A673 (cell line): ENCODE measurements around the gene SINHCAF. TPM values are rescaled to one million over a fixed set of nuclear protein-coding genes. Genes with fewer than 3 reads are reported as not detected.

Source experiments
- BruUV-seq: library from RNA; stranded (reverse); fragments of 400-500 nt; replicated peaks from 2 replicates; lab custom pipeline; 2021; lab: Mats Ljungman, UMichigan
- CTCF ChIA-PET: fragments of 300-600 bp; sonication (Branson Sonifier 250); formaldehyde crosslinking; loops from one replicate; lab custom pipeline; 2022; ENCODE audit warnings: antibody characterized with exemption; lab: Charles Lee
- POLR2A ChIA-PET: fragments of 300-600 bp; sonication (Branson Sonifier 250); formaldehyde crosslinking; loops from one replicate; lab custom pipeline; 2022; ENCODE audit warnings: antibody characterized with exemption; ENCODE audit not compliant: low non-redundant PET; lab: Charles Lee
- DNase-seq: peaks from one replicate; pipeline ENCODE4 v3.0.0-alpha.2; 2015; ENCODE audit warnings: low spot score
- H3K27ac ChIP-seq: fragments of 200-600 bp; sonication (generic); 2 replicates; pipeline ENCODE4 v1.5.1; 2016; ENCODE audit warnings: mixed run types, low read depth, mild to moderate bottlenecking, mixed read lengths, antibody characterized with exemption, low read length; ENCODE audit not compliant: poor library complexity, severe bottlenecking
- H3K27me3 ChIP-seq: fragments of 200-600 bp; sonication (generic); replicated peaks from 2 replicates; pipeline ENCODE4 v1.6.1; 2017; ENCODE audit warnings: mixed run types, low read depth, mild to moderate bottlenecking, mixed read lengths, antibody characterized with exemption, low read length; ENCODE audit not compliant: insufficient read depth, poor library complexity
- H3K36me3 ChIP-seq: fragments of 200-600 bp; sonication (generic); 2 replicates; pipeline ENCODE4 v1.6.1; 2016; ENCODE audit warnings: mixed run types, mild to moderate bottlenecking, mixed read lengths, antibody characterized with exemption, low read length; ENCODE audit not compliant: insufficient read depth, poor library complexity, severe bottlenecking
- H3K4me1 ChIP-seq: fragments of 200-600 bp; sonication (generic); 2 replicates; pipeline ENCODE4 v1.6.1; 2017; ENCODE audit warnings: mixed run types, mild to moderate bottlenecking, mixed read lengths, antibody characterized with exemption, low read length; ENCODE audit not compliant: insufficient read depth, poor library complexity, severe bottlenecking
- H3K4me3 ChIP-seq: fragments of 200-600 bp; sonication (generic); 2 replicates; pipeline ENCODE4 v1.5.1; 2016; ENCODE audit warnings: low read depth, mixed run types, mild to moderate bottlenecking, mixed read lengths, low read length; ENCODE audit not compliant: poor library complexity, severe bottlenecking
- H3K9me3 ChIP-seq: fragments of 200-600 bp; sonication (generic); 2 replicates; pipeline ENCODE4 v1.6.1; 2016; ENCODE audit warnings: mixed run types, low read depth, mild to moderate bottlenecking, mixed read lengths, antibody characterized with exemption, low read length; ENCODE audit not compliant: poor library complexity, severe bottlenecking
- CTCF ChIP-seq: fragments of 300-800, 200-600 bp; sonication (generic); conservative IDR thresholded peaks from 2 replicates; pipeline ENCODE4 v1.5.1; 2017; ENCODE audit warnings: low read depth, mild to moderate bottlenecking, antibody characterized with exemption, low read length, moderate library complexity, mixed read lengths
- EZH2 ChIP-seq: fragments of 200-600 bp; sonication (generic); IDR thresholded peaks from 2 replicates; pipeline ENCODE4 v1.6.1; 2017; ENCODE audit warnings: borderline replicate concordance, low read depth, mild to moderate bottlenecking, mixed read lengths, antibody characterized with exemption, low read length; ENCODE audit not compliant: poor library complexity, severe bottlenecking
- intact Hi-C: fragments of 100-400 bp; cut with micrococcal nuclease; formaldehyde crosslinking; loops from one replicate; pipeline ENCODE4 v1.10.0; 2022; ENCODE audit not compliant: unreplicated experiment
- total RNA-seq: library from RNA; stranded (reverse); gene quantifications from 2 replicates; pipeline ENCODE4 v1.2.3, GENCODE V29; 2021

The SINHCAF gene
- total RNA-seq, 1 experiment from 2014 or later, result 137 TPM

- H3K9me3 ChIP-seq, result no peaks in the 10 kb centered on the region
- no peak for DNase-seq
- TF ChIP-seq EZH2 (no peak), CTCF (no peak)
- ChIA-PET CTCF (no interaction called here), POLR2A (no interaction called here)
- no peaks in the 10 kb centered on the region for H3K4me1 ChIP-seq
- intact Hi-C loops, result loop anchor here (1.0 kb wide), 1 partner anchor 10 kb away; no protein-coding TSS in a partner anchor
- no peaks in the 10 kb centered on the region for H3K27me3 ChIP-seq
- H3K27ac ChIP-seq, result no peak overlapping the region
- H3K4me3 ChIP-seq, result no peak overlapping the region
- H3K36me3 ChIP-seq, result no peaks in the 10 kb centered on the region
- no TSS peak for BruUV-seq
Observed at GRCh38 chr12:31362759-31363415, 36.9 kb upstream of the SINHCAF start.

GRCh38 chr12:31362115-31362758 is 36.3 kb upstream of the SINHCAF start:
- Histone ChIP-seq H3K9me3 (no peaks in the 10 kb centered on the region), H3K36me3 (no peaks in the 10 kb centered on the region), H3K27me3 (no peaks in the 10 kb centered on the region), H3K4me3 (no peak overlapping the region), H3K4me1 (no peaks in the 10 kb centered on the region), H3K27ac (no peak overlapping the region)
- no TSS peak for BruUV-seq
- no peak for DNase-seq
- intact Hi-C loops, result loop anchor here (1.0 kb wide), 1 partner anchor 11 kb away; no protein-coding TSS in a partner anchor
- TF ChIP-seq EZH2, result no peak
- TF ChIP-seq CTCF, result no peak
- POLR2A ChIA-PET, result no interaction called here
- CTCF ChIA-PET, result no interaction called here

GRCh38 chr12:31361730-31362114 is 35.8 kb upstream of the SINHCAF start:
- intact Hi-C loops, result loop anchor here (1.0 kb wide), 1 partner anchor 12 kb away; no protein-coding TSS in a partner anchor
- POLR2A ChIA-PET, result no interaction called here
- TF ChIP-seq CTCF, result no peak
- no peak for TF ChIP-seq EZH2

More at GRCh38 chr12:31361730-31362114, 35.8 kb upstream of the SINHCAF start:
- CTCF ChIA-PET, result no interaction called here
- BruUV-seq, result no TSS peak
- Histone ChIP-seq H3K4me1 (no peaks in the 10 kb centered on the region), H3K27me3 (no peaks in the 10 kb centered on the region), H3K36me3 (no peaks in the 10 kb centered on the region), H3K9me3 (no peaks in the 10 kb centered on the region), H3K4me3 (no peak overlapping the region), H3K27ac (no peak overlapping the region)
- DNase-seq, result no peak
